Neural crest cell (in vitro differentiated cells): Measurements from ENCODE around the gene CFAP61. TPM values are rescaled to one million over a fixed set of nuclear protein-coding genes. Genes with fewer than 3 reads are reported as not detected.

Source experiments
- DNase-seq: peaks from one replicate; pipeline ENCODE4 v3.0.0; 2021; ENCODE audit warnings: low read depth, mixed read lengths, low spot score
- H3K27ac Mint-ChIP-seq: one replicate; pipeline ENCODE4 v1.8.0; 2021; ENCODE audit warnings: mild to moderate bottlenecking, mixed read lengths; ENCODE audit not compliant: unreplicated experiment
- H3K27me3 Mint-ChIP-seq: 2 replicates; pipeline ENCODE4 v1.8.0; 2021; ENCODE audit warnings: low read depth, mild to moderate bottlenecking, mixed read lengths
- H3K36me3 Mint-ChIP-seq: 2 replicates; pipeline ENCODE4 v1.8.0; 2021; ENCODE audit warnings: low read depth, mild to moderate bottlenecking, mixed read lengths
- H3K4me1 Mint-ChIP-seq: 2 replicates; pipeline ENCODE4 v1.8.0; 2021; ENCODE audit warnings: mixed read lengths
- H3K4me3 Mint-ChIP-seq: one replicate; pipeline ENCODE4 v1.8.0; 2021; ENCODE audit warnings: mild to moderate bottlenecking, mixed read lengths
- H3K9me3 Mint-ChIP-seq: 2 replicates; pipeline ENCODE4 v1.8.0; 2021; ENCODE audit warnings: mixed read lengths
- total RNA-seq: library from RNA; stranded (reverse); gene quantifications from 2 replicates; pipeline ENCODE4 v1.2.1, GENCODE V29; 2021
- TF ChIP-seq, protein P1 (sequence below): fragments of 200-600 bp; sonication (generic); conservative IDR thresholded peaks from 2 replicates; pipeline ENCODE4 v1.5.0; 2021; ENCODE audit warnings: antibody characterized with exemption, mild to moderate bottlenecking

The CFAP61 gene
- total RNA-seq, 1 donor from 2014 or later = 1.9 TPM

DNA sequence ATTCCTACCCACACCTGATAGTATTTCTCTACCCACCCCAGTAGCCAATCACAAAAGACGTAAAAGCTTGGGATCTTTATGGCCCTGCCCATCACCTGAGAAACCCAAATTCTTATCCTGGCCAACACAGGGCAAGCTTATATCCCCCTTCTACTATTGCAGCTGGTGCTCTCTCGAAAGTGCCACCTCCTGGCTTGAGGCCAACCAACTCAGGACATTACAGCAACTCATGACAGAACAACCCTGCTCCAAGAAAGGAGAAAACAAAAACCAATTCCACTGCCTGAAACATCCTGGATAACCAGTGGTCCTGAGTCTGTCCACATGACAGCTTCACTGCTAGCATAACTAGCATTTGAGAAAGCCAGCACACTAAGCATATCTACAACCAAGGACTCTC is 97.9 kb downstream of the CFAP61 start:
- peaks cover 11% of the 10 kb centered on the region for H3K36me3 Mint-ChIP-seq
- H3K9me3 Mint-ChIP-seq = peaks cover 16% of the 10 kb centered on the region
- TF ChIP-seq, protein P1, sequence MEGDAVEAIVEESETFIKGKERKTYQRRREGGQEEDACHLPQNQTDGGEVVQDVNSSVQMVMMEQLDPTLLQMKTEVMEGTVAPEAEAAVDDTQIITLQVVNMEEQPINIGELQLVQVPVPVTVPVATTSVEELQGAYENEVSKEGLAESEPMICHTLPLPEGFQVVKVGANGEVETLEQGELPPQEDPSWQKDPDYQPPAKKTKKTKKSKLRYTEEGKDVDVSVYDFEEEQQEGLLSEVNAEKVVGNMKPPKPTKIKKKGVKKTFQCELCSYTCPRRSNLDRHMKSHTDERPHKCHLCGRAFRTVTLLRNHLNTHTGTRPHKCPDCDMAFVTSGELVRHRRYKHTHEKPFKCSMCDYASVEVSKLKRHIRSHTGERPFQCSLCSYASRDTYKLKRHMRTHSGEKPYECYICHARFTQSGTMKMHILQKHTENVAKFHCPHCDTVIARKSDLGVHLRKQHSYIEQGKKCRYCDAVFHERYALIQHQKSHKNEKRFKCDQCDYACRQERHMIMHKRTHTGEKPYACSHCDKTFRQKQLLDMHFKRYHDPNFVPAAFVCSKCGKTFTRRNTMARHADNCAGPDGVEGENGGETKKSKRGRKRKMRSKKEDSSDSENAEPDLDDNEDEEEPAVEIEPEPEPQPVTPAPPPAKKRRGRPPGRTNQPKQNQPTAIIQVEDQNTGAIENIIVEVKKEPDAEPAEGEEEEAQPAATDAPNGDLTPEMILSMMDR = no peak
- no peak for DNase-seq
- H3K4me1 Mint-ChIP-seq = no peaks in the 10 kb centered on the region
- H3K27me3 Mint-ChIP-seq = peaks cover 34% of the 10 kb centered on the region
- no peak overlapping the region for H3K27ac Mint-ChIP-seq
- no peak overlapping the region for H3K4me3 Mint-ChIP-seq

DNA sequence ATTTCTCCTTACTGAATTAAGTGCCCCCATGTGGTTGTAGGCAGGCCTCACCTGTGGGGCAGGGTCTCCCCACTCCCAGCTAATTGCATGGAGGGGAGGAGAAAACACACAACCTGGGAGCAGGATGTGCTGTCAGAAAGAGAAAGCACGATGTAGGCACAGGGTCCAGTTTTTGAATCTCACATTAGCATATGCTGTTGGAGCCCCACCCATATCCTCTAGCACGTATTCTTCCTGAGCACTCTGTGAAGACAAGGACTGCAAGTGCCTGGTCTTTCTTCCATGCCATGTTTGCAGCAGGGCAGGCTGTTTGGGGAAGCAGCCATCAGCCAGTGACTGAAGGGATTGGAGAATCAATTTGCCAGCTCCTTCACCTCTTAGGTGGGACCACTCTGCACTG is 108.2 kb downstream of the CFAP61 start:
- DNase-seq = no peak
- Mint-ChIP-seq H3K4me1 (no peaks in the 10 kb centered on the region), H3K27me3 (peaks cover 2% of the 10 kb centered on the region), H3K36me3 (peaks cover 3% of the 10 kb centered on the region), H3K4me3 (no peak overlapping the region), H3K27ac (no peak overlapping the region), H3K9me3 (peaks cover 5% of the 10 kb centered on the region)
- TF ChIP-seq, protein P1 = no peak

- DNase-seq = no peak
- Mint-ChIP-seq H3K9me3 (peaks cover 5% of the 10 kb centered on the region), H3K4me3 (no peak overlapping the region), H3K4me1 (no peaks in the 10 kb centered on the region), H3K27me3 (no peaks in the 10 kb centered on the region), H3K27ac (no peak overlapping the region), H3K36me3 (peaks cover 3% of the 10 kb centered on the region)
- TF ChIP-seq, protein P1 = no peak
Observed at GRCh38 chr20:20161611-20162010, 109.3 kb downstream of the CFAP61 start.

- H3K27ac Mint-ChIP-seq = no peak overlapping the region
Observed at GRCh38 chr20:20167698-20168097, 115.4 kb downstream of the CFAP61 start.

GRCh38 chr20:20173254-20173653 is 120.9 kb downstream of the CFAP61 start:
- TF ChIP-seq, protein P1 = no peak
- no peaks in the 10 kb centered on the region for H3K4me1 Mint-ChIP-seq
- peaks cover 2% of the 10 kb centered on the region for H3K27me3 Mint-ChIP-seq
- DNase-seq = no peak
- peaks cover 12% of the 10 kb centered on the region for H3K9me3 Mint-ChIP-seq
- peaks cover 8% of the 10 kb centered on the region for H3K36me3 Mint-ChIP-seq
- H3K27ac Mint-ChIP-seq = no peak overlapping the region
- no peak overlapping the region for H3K4me3 Mint-ChIP-seq

More at GRCh38 chr20:20167698-20168097, 115.4 kb downstream of the CFAP61 start:
- Mint-ChIP-seq H3K36me3 (peaks cover 8% of the 10 kb centered on the region), H3K4me1 (no peaks in the 10 kb centered on the region), H3K27me3 (no peaks in the 10 kb centered on the region), H3K4me3 (no peak overlapping the region), H3K9me3 (peaks cover 12% of the 10 kb centered on the region)
- no peak for DNase-seq
- TF ChIP-seq, protein P1 = no peak
